ENCODE results near the gene HHATL. TPM values are rescaled to one million over a fixed set of nuclear protein-coding genes. Genes with fewer than 3 reads are reported as not detected.

The HHATL gene
- total RNA-seq, 2 donors from 2014 or later = 1.9 to 5.5 TPM

DNA sequence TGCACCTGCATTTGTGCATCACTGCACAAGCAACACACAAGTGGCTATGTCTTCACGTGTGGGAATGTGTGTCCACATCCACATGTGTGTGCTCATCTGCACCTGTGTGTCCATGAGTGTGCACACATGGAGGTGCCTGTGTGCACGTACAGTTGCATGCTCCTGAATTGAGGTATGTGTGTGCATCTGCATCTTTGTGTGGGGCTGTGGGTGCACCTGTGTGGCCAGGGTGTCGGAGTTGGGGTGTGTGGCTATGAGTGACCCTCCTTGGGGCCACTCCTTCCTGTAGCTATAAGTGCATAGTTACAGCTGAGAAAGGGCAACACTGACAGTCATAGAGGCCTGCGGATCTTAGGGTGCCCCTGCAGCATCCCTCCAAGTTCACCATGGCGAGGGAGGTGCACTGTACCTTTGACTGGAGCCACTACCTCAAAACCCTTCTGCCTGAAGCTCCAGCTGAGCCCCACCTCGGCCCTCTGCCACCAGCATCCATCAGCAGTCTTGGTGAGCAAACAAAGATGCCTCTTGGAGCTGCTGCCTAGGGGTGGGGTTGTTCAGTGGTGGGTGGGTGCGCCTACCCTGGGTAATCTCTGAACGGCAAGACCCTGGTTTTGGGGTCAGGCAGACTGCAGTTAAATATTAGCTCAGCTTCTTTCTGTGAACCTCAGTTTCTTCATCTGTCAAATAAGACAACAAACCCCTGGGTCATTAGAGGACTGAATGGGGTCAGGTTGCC lies 5.2 kb upstream of the HHATL start:
- TF ChIP-seq, protein P1, sequence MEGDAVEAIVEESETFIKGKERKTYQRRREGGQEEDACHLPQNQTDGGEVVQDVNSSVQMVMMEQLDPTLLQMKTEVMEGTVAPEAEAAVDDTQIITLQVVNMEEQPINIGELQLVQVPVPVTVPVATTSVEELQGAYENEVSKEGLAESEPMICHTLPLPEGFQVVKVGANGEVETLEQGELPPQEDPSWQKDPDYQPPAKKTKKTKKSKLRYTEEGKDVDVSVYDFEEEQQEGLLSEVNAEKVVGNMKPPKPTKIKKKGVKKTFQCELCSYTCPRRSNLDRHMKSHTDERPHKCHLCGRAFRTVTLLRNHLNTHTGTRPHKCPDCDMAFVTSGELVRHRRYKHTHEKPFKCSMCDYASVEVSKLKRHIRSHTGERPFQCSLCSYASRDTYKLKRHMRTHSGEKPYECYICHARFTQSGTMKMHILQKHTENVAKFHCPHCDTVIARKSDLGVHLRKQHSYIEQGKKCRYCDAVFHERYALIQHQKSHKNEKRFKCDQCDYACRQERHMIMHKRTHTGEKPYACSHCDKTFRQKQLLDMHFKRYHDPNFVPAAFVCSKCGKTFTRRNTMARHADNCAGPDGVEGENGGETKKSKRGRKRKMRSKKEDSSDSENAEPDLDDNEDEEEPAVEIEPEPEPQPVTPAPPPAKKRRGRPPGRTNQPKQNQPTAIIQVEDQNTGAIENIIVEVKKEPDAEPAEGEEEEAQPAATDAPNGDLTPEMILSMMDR (IDR thresholded peaks at IDR 0.05) = no peak
- no peak for TF ChIP-seq POLR2A (IDR thresholded peaks at IDR 0.05)
- TF ChIP-seq POLR2AphosphoS5 (IDR thresholded peaks at IDR 0.05) = no peak
- WGBS = 82% methylated on average over 8 of the region's 8 CpGs
- H3K27me3 ChIP-seq (replicated peaks; ENCODE audit: insufficient read depth) = no peaks in the 10 kb centered on the region

DNA sequence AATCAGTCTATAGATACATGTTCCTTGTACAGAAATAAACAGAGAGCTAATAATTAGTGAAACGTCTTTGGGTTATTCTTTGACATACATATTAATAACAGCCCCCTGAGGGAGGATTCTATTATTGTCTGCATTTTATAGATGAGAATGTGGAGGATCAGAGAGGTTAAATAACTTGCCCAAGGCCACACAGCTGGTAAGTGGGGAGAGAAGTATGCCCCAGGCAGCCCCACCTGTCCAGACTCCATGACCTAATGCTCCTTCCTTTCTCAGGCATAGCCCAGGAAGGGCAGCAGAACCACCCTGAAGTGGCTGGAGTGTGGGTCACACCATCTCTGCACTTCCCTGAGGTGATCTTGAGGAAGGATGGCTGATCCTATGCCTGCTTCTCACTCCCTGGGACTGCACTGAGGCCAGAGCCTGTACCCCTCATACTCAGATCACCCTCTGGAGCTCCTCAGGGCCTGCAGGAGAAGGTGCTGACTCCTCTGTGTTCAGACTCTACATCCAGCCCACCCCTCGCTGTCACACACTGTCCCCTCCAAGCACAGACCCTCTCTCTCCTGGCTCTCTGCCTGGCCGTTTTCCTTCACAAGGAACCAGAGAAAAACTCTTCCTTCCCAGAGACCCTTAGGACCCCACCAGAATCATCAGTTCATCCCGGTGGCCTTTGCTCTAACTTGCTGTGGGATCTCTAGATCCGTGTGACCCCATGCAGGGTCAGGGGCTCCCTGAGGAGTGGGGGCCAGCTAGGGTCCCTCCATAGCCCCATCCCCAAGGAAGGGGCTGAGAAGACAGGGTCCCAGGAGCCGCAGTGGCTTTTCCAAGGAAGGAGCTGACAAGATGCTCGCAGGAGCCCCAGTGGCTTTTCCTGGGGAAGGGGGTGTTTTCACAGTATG lies 4.4 kb upstream of the HHATL start:
- H3K4me3 ChIP-seq = no peak overlapping the region
- intact Hi-C loops (cut with DNase I) = no loop called here
- TF ChIP-seq, protein P1 (IDR thresholded peaks at IDR 0.05) = no peak
- TF ChIP-seq POLR2AphosphoS5 (IDR thresholded peaks at IDR 0.05) (no peak), POLR2A (IDR thresholded peaks at IDR 0.05) (no peak)
- WGBS = 79% methylated on average over 7 of the region's 7 CpGs
- H3K9me3 ChIP-seq = no peaks in the 10 kb centered on the region
- no peaks in the 10 kb centered on the region for H3K4me1 ChIP-seq (replicated peaks)
- no peak for DNase-seq (ENCODE audit: low spot score)
- no peak overlapping the region for H3K27ac ChIP-seq
- no peaks in the 10 kb centered on the region for H3K36me3 ChIP-seq
- no peaks in the 10 kb centered on the region for H3K27me3 ChIP-seq (replicated peaks; ENCODE audit: insufficient read depth)

More for the DNA sequence above, 5.2 kb upstream of the HHATL start:
- DNase-seq (ENCODE audit: low spot score) = no peak
- no peaks in the 10 kb centered on the region for H3K36me3 ChIP-seq
- H3K9me3 ChIP-seq = no peaks in the 10 kb centered on the region
- no peak overlapping the region for H3K4me3 ChIP-seq
- intact Hi-C loops (cut with DNase I) = no loop called here
- no peak overlapping the region for H3K27ac ChIP-seq
- no peaks in the 10 kb centered on the region for H3K4me1 ChIP-seq (replicated peaks)

DNA sequence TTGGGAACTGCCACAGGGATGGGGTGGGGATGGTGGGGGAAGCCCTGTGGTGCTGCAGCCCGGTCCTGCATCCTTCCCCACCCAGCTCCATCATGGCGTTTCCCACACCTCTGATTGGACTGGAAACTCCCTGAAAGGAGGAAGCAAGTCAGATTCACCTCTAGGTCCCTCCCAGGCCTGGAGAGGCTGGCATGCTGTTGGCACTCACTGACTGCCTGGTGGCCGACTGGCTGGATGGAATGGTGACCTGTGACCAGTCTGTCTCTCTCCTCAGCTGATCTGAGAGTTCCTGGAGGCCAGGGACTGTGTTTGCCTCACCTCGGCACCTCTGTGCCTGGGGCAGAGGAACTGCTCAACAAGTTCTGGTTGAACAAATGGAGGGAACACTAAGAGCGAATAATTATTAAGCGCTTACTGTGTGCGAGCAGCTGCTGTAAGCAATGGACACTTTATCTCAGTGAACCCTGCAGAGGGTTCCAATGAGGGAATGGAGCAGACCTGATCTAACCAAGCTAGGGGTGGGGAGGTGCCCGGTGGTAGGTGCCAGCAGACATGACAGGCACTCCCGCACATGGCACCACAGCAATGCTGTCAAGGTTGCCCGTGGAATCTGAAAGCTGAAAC lies 3.5 kb upstream of the HHATL start:
- intact Hi-C loops (cut with DNase I) = no loop called here
- Histone ChIP-seq H3K27ac (no peak overlapping the region), H3K36me3 (no peaks in the 10 kb centered on the region), H3K9me3 (no peaks in the 10 kb centered on the region), H3K4me3 (no peak overlapping the region), H3K4me1 (replicated peaks) (no peaks in the 10 kb centered on the region), H3K27me3 (replicated peaks; ENCODE audit: insufficient read depth) (no peaks in the 10 kb centered on the region)
- 72% methylated on average over 9 of the region's 10 CpGs for WGBS
- no peak for TF ChIP-seq POLR2AphosphoS5 (IDR thresholded peaks at IDR 0.05)
- TF ChIP-seq POLR2A (IDR thresholded peaks at IDR 0.05) = no peak
- TF ChIP-seq, protein P1 (IDR thresholded peaks at IDR 0.05) = no peak
- DNase-seq (ENCODE audit: low spot score) = no peak

DNA sequence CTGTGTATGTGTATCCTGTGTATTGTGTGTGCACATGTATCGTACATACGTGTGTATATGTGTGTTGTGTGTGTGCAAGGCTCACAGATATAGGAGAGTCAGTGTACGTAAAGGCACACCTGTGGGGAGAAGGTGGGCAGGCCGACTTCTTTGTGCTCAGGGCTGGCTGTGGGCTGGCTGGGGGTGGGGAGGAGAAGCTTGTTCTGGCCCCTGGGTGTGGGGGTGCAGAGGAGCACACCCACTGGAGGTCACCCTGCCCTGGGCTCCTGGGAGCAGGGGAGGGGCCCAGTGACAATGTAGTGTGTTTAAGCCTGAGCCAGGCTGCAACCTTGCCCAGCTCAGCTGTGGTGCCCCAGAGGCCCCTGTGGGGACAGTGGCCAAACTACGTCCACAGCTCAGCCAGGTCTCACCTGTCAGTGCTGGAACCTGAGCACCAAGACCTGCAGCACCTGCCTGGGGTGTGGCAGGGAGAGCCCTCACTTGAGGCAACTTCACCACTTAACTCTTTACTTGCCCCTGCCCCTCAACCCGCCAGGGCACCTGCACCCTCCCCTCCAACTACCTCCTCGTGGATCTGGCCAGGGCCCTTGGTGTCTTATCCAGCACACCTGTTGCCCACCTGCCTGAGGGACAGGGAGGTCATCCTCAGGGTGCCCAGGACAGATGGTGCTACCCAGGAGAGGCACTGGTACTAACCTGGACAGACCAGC lies 2.6 kb upstream of the HHATL start:
- no peaks in the 10 kb centered on the region for H3K27me3 ChIP-seq (replicated peaks; ENCODE audit: insufficient read depth)
- TF ChIP-seq POLR2AphosphoS5 (IDR thresholded peaks at IDR 0.05) (no peak), POLR2A (IDR thresholded peaks at IDR 0.05) (no peak)
- TF ChIP-seq, protein P1 (IDR thresholded peaks at IDR 0.05) = no peak
- 84% methylated on average over 7 of the region's 7 CpGs for WGBS
- no peaks in the 10 kb centered on the region for H3K9me3 ChIP-seq
- no peaks in the 10 kb centered on the region for H3K4me1 ChIP-seq (replicated peaks)
- no peak overlapping the region for H3K27ac ChIP-seq
- intact Hi-C loops (cut with DNase I) = no loop called here
- DNase-seq (ENCODE audit: low spot score) = no peak
- H3K4me3 ChIP-seq = no peak overlapping the region
- H3K36me3 ChIP-seq = no peaks in the 10 kb centered on the region
